BLaER1 (cell line): ENCODE results near the gene OSMR.

Experiments used
- H3K27ac ChIP-seq: shearing (Covaris generic); formaldehyde crosslinking; 2 replicates; pipeline ENCODE4 v1.8.1; 2022
- H3K27me3 ChIP-seq: shearing (Covaris generic); formaldehyde crosslinking; 2 replicates; pipeline ENCODE4 v1.8.1; 2022
- H3K36me3 ChIP-seq: shearing (Covaris generic); formaldehyde crosslinking; 2 replicates; pipeline ENCODE4 v1.8.1; 2022
- H3K4me1 ChIP-seq: shearing (Covaris generic); formaldehyde crosslinking; 2 replicates; pipeline ENCODE4 v1.8.1; 2022
- H3K4me2 ChIP-seq: shearing (Covaris generic); formaldehyde crosslinking; 2 replicates; pipeline ENCODE4 v1.8.1; 2022
- H3K4me3 ChIP-seq: shearing (Covaris generic); formaldehyde crosslinking; 2 replicates; pipeline ENCODE4 v1.8.1; 2022
- H3K9ac ChIP-seq: shearing (Covaris generic); formaldehyde crosslinking; 2 replicates; pipeline ENCODE4 v1.8.1; 2022
- H3K9me3 ChIP-seq: shearing (Covaris generic); formaldehyde crosslinking; 2 replicates; pipeline ENCODE4 v1.8.1; 2022
- H4K20me1 ChIP-seq: shearing (Covaris generic); formaldehyde crosslinking; 2 replicates; pipeline ENCODE4 v1.8.1; 2022
- Cebpa-rat ChIP-seq: shearing (Covaris generic); IDR thresholded peaks from 2 replicates; pipeline ENCODE4 v1.8.1; 2022

The OSMR gene

DNA sequence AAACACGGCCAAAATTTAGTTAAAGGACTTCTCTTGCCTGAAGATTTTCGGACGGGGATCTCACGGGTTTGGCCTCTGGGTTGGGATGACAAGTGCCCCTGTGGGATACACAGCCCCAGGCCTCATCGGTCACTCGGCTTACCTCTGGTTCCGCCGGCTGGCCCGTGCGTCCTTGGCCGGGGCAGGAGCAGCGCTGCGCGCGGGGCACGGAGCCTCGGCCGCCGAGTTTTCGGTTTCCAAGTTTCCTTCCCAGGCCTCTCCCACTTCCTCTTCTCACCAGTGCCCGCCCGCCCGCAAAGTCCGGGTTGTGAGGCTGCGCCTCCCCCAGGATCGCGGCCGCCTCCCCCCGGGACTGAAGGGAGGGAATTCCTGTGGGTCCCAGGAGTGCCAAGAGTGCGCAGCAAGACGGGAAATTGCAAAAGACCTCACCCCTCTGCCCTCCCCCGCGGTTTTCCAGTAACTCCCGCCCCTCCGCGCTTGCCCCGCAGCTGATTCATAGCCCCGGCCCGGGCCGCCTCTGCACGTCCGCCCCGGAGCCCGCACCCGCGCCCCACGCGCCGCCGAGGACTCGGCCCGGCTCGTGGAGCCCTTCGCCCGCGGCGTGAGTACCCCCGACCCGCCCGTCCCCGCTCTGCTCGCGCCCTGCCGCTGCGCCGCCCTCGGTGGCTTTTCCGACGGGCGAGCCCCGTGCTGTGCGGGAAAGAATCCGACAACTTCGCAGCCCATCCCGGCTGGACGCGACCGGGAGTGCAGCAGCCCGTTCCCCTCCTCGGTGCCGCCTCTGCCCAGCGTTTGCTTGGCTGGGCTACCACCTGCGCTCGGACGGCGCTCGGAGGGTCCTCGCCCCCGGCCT is at the start of gene OSMR:
TSS of gene OSMR (plus strand) at position 487 of the 853 bp plus-strand sequence. CDS start 23,033 bp downstream, outside the sequence.
- H3K9ac ChIP-seq: no peak within 1 kb of the TSS
- H3K27ac ChIP-seq: no peak within 1 kb of the TSS
- H3K4me1 ChIP-seq: 0 out of 2 replicates have a peak, but pooled peaks cover 6% of the 10 kb centered on the region
- no peaks in the 10 kb centered on the region for H4K20me1 ChIP-seq
- H3K36me3 ChIP-seq: no peaks in the 10 kb centered on the region
- peak within 1 kb of the TSS; percentile 55 for H3K4me3 ChIP-seq
- peaks cover 23% of the 10 kb centered on the region for H3K9me3 ChIP-seq
- peak within 1 kb of the TSS; percentile 73 for H3K4me2 ChIP-seq
- H3K27me3 ChIP-seq: peaks cover 28% of the 10 kb centered on the region
- TF ChIP-seq Cebpa-rat: no peak

DNA sequence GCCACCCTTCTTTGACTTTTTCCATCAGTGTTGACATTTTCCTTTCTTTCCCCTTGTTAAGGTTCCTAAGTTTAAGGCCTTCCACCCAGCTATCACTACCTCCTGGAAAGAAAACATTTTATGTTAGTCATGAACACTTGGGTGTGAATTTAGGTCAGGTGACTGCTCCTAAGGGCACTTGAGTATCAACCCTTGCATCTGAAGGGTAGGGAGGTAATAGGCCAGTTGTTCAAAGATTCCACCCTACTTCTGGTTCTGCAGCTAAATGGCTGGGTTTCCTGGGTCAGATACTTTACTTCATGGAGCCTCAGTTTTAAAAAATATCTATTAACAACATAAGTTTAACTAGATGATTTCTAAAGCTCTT is 49.1 kb upstream of the OSMR start:
- no peak overlapping the region for H3K9ac ChIP-seq
- no peaks in the 10 kb centered on the region for H3K36me3 ChIP-seq
- H3K4me2 ChIP-seq: no peak overlapping the region
- H3K27me3 ChIP-seq: no peaks in the 10 kb centered on the region
- H3K27ac ChIP-seq: no peak overlapping the region
- H3K9me3 ChIP-seq: no peaks in the 10 kb centered on the region
- no peaks in the 10 kb centered on the region for H4K20me1 ChIP-seq
- H3K4me3 ChIP-seq: no peak overlapping the region
- TF ChIP-seq Cebpa-rat: no peak
- peaks cover 5% of the 10 kb centered on the region; the same call in 1 of the 2 replicates for H3K4me1 ChIP-seq

DNA sequence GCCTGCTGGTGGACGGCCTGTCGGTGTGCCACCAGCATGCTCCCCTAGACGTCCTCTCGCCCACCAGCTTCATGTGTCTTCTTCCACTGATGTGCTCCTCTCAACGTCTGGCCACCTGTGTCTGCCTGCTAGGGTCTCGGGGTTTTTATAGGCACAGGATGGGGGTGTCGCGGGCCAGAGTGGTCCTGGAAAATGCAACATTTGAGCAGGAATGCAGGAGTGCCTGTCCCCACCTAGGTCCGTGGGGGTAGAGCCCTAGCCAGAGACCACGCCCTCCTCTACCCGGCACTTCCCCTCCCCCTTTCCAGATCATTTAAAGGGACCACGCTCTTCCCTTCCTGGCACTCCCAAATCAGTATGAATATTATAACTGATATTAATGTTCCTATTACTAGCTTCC is 48.0 kb upstream of the OSMR start:
- TF ChIP-seq Cebpa-rat: no peak

DNA sequence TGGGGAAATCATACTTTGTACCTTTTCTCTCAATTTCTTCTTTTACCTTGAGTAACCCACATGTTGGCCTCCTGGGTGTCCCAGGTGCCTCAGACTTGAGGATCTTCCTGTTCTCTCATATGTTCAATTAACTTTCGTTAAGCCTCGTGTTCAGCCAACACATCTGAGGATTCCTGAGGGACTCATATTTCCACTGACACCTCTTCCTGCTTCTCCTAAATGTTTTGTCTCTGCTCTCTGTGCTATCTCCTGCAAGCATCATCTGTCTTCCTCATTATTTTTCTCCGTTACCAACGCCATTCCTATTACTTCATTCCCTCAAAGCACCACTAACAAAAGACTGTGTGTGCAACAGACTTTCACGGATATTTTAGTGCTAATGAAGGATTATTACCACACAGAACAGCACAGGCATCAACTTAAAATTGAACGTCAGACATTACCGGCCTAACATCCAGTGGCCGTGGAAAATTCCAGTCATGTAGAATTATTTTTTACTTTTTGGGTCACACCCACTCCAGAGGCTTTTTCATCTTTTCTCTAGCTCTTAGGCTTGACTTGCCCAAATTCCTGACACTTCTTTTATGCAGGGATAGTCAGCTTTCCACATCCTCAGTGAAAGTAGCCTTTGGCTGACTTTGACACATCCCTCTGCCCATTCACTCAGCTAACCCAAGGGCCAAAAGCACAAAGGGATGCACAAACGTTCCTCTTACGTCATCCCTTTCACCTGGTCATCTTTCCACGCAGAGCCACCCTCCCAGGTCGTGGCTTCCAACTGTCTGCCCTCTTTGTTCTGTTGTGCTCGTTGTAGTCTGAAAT is 46.0 kb upstream of the OSMR start:
- Histone ChIP-seq H3K4me2 (no peak overlapping the region), H4K20me1 (no peaks in the 10 kb centered on the region), H3K9ac (no peak overlapping the region), H3K36me3 (no peaks in the 10 kb centered on the region), H3K27ac (no peak overlapping the region), H3K4me3 (no peak overlapping the region), H3K4me1 (peaks cover 5% of the 10 kb centered on the region; the same call in 1 of the 2 replicates), H3K27me3 (no peaks in the 10 kb centered on the region), H3K9me3 (no peaks in the 10 kb centered on the region)
- TF ChIP-seq Cebpa-rat: no peak

More for the DNA sequence above, 48.0 kb upstream of the OSMR start:
- Histone ChIP-seq H3K4me3 (no peak overlapping the region), H3K9ac (no peak overlapping the region), H4K20me1 (no peaks in the 10 kb centered on the region), H3K27ac (no peak overlapping the region), H3K4me1 (peaks cover 5% of the 10 kb centered on the region; the same call in 1 of the 2 replicates), H3K9me3 (no peaks in the 10 kb centered on the region), H3K36me3 (no peaks in the 10 kb centered on the region), H3K4me2 (no peak overlapping the region), H3K27me3 (no peaks in the 10 kb centered on the region)

DNA sequence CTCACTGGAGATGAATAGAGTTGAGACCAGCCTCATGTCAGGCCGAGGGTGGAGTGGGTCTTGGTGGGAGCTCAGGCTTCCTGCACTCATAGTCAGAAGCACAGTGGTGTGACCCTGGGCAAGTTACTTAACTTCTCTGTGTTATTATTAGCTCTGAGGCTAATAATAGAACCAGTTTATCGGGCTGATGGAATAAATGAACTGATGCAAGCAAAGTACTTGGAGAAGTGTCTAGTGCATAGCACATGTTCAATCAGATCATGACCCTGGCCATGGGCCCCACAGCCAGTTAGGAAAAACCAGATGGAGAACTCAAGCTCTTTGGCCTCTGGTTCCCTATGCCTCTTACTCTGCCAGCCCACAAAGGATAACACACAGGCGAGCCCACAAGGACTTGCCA is 45.3 kb upstream of the OSMR start:
- Histone ChIP-seq H3K27me3 (no peaks in the 10 kb centered on the region), H3K4me2 (no peak overlapping the region)
- no peak for TF ChIP-seq Cebpa-rat

DNA sequence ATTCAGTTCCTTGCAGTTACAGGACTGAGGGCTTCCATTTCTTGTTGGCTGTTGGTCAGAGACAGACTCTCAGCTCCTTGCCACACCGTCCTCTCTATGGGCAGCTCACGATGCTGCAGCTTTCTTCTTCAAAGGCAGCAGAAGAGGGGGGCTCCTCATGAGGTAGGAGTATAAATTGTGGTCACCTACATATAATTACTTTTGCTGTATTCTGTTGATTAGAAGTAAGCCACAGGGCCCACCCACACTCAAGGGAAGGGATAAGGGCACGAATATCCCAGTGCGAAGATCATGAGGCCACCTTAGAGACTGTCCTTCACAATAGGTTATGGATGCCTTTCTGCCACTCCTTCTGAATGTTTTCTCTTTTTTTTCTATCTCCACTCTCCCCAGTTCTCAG is 43.7 kb upstream of the OSMR start:
- H3K27ac ChIP-seq: no peak overlapping the region
- H3K27me3 ChIP-seq: no peaks in the 10 kb centered on the region
- H3K4me3 ChIP-seq: no peak overlapping the region
- H3K36me3 ChIP-seq: no peaks in the 10 kb centered on the region
- H3K9me3 ChIP-seq: no peaks in the 10 kb centered on the region
- no peak overlapping the region for H3K4me2 ChIP-seq
- TF ChIP-seq Cebpa-rat: no peak
- H4K20me1 ChIP-seq: no peaks in the 10 kb centered on the region
- peaks cover 5% of the 10 kb centered on the region; the same call in 1 of the 2 replicates for H3K4me1 ChIP-seq
- no peak overlapping the region for H3K9ac ChIP-seq

More for the DNA sequence above, 45.3 kb upstream of the OSMR start:
- no peak overlapping the region for H3K27ac ChIP-seq
- no peaks in the 10 kb centered on the region for H3K36me3 ChIP-seq
- H3K4me1 ChIP-seq: peaks cover 5% of the 10 kb centered on the region; the same call in 1 of the 2 replicates
- H3K9me3 ChIP-seq: no peaks in the 10 kb centered on the region
- no peaks in the 10 kb centered on the region for H4K20me1 ChIP-seq
- no peak overlapping the region for H3K9ac ChIP-seq
- no peak overlapping the region for H3K4me3 ChIP-seq

DNA sequence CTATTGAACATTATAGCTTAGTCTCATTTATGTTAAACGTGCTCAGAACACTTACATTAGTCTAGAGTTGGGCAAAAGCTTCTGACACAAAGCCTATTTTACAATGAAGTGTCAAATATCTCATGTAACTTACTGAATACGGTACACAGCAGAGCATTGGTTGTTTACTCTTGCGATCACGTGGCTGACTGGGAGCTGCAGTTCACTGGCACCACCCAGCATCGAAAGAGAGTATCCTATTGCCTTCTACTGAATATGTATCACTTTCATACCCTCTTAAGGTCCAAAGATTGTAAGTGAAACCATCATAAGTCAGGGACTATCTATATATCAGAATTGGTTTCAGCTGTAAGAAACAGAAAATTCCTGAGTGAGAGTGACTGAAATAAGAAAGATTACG is 42.6 kb upstream of the OSMR start:
- no peaks in the 10 kb centered on the region for H3K9me3 ChIP-seq
- TF ChIP-seq Cebpa-rat: no peak
- H3K36me3 ChIP-seq: no peaks in the 10 kb centered on the region
- peaks cover 5% of the 10 kb centered on the region; the same call in 1 of the 2 replicates for H3K4me1 ChIP-seq
- no peak overlapping the region for H3K4me3 ChIP-seq
- H3K9ac ChIP-seq: no peak overlapping the region
- H3K27ac ChIP-seq: no peak overlapping the region
- no peaks in the 10 kb centered on the region for H3K27me3 ChIP-seq
- H3K4me2 ChIP-seq: no peak overlapping the region
- no peaks in the 10 kb centered on the region for H4K20me1 ChIP-seq

DNA sequence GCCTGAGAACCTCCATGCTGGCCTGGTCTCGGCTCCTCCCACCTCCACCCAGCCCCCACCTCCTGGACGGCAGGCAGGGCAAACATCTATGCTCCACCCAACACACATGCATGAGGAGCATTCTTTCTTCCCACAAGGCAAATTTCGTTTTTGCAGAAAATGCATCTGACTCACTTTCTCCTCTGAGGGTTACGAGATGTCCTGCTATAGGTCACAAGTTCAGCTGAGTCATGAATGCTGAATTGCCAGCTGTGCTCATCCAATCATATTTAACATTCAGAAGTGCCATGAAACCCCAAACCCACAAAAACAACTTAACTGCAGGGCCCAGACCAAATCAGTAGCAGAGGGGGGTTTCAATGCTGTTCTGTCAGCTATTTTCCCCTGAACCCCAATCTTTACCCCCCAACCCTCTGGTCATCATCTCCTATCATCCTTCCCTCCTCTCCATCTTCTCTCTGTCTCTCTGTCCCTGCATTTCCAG is 39.0 kb upstream of the OSMR start:
- Histone ChIP-seq H4K20me1 (no peaks in the 10 kb centered on the region), H3K9me3 (no peaks in the 10 kb centered on the region), H3K27me3 (no peaks in the 10 kb centered on the region), H3K27ac (no peak overlapping the region), H3K9ac (no peak overlapping the region), H3K4me2 (no peak overlapping the region), H3K4me1 (no peaks in the 10 kb centered on the region), H3K36me3 (no peaks in the 10 kb centered on the region), H3K4me3 (no peak overlapping the region)
- TF ChIP-seq Cebpa-rat: no peak

DNA sequence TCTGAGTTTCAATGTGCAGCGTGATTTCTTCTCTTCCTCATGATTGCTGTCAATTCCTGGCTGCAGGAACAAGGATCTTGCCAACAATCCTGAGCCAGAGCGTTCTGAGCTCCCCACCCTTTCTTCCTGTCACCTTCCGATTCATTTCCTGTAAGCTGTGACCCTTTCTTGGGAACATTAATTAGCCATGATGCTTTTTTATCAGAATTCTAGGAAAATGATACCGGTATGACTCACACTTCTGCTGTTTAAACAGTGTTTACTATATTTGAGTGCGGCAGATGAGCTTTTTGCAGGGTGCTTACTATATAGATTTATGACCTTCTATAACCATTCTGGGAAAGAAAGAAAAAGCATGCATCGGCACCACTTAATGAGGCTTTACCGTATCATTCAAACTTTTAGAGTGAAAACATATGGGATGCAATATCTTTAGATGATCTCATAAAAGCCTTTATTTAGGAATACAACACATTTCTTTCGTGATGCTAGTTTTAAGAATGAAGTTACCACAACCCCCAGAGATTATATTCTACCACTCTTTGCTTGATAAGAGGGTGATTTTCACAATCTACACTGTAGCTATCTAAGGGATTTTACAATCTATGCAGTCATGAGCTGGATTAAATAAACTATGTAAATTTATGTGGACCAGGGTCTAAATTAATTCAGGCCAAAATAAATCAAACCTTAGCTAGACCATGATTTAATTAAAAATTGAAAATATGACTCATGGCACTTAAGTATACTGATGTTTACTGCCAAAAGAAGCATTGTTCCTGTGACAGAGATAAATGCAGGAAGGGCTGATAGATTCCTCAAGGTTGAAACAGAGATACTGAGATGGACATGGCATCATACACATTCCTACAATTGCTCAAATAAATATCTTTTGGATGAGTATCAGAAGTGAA is 38.0 kb upstream of the OSMR start:
- Histone ChIP-seq H3K4me1 (no peaks in the 10 kb centered on the region), H3K4me3 (no peak overlapping the region), H4K20me1 (no peaks in the 10 kb centered on the region), H3K27me3 (no peaks in the 10 kb centered on the region), H3K9ac (no peak overlapping the region), H3K27ac (no peak overlapping the region), H3K9me3 (no peaks in the 10 kb centered on the region), H3K36me3 (no peaks in the 10 kb centered on the region), H3K4me2 (no peak overlapping the region)
- TF ChIP-seq Cebpa-rat: no peak
